ENCODE results near the gene IMMP2L. TPM values are rescaled to one million over a fixed set of nuclear protein-coding genes. Genes with fewer than 3 reads are reported as not detected.

IMMP2L gene
- total RNA-seq, 1 experiment from 2014 or later, result 28.7 TPM

DNA sequence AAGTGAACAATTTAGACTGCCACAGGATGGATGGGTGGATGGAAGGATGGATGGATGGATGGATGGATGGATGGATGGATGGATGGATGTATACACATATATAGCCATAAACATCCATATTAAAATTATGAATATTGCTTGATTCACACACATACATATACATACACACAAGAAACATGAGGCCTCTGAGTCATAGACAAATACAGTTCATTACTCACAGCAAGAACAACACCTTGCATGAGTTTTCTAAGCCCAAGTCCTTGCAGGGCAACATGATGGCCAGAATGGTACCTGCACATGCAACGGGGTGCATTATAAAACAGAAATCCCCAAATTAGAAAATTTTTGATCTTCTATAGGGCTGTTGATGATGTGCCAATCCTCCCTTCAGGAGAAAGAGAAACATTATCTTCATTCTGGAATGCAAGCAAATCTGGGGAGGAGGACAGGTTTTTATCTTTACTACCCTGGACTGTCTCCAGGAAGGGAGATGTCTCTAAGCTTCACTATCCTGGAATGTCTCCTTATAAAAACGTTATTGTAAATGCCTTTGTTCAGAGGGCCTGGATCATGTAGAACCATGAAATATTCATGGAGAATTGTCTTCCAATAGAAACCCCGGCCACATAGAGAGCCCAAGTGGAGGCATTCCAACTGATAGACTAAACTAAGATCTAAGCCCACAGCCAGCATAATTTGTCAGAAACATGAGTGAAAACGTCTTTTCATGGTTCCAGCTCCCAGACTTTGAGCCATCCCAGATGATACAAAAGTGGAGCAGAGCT lies 709.9 kb downstream of the IMMP2L start:
- in situ Hi-C loops (cut with HindIII; ENCODE audit: low sequenced_read_pairs), result no loop called here
- DNase-seq (ENCODE audit: low spot score), result no peak

DNA sequence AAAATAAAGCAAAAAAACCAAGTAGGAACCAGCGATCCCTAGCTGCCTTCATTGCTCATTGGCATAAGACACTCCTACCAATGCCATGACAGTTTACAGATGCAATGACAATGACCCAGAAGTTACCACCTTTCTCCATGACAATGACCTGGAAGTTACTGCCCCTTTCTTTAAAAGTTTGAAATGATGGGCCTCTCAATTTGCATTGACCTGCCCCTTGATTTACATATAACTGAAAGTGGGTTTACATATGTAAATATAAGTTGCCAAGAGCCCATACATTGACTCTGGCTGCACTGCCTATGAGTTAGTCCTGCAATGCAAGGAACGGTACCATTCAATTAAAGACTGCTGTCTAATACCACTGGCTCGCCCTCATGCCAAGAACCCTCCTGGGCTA lies 712.1 kb downstream of the IMMP2L start:
- in situ Hi-C loops (cut with HindIII; ENCODE audit: low sequenced_read_pairs), result no loop called here

GRCh38 chr7:110842796-110843195 lies 719.5 kb downstream of the IMMP2L start:
- in situ Hi-C loops (cut with HindIII; ENCODE audit: low sequenced_read_pairs), result no loop called here
- DNase-seq (ENCODE audit: low spot score), result no peak

More for the DNA sequence above, 712.1 kb downstream of the IMMP2L start:
- DNase-seq (ENCODE audit: low spot score), result no peak

GRCh38 chr7:110841840-110842545 lies 720.3 kb downstream of the IMMP2L start:
- DNase-seq (ENCODE audit: low spot score), result peak; percentile 92

GRCh38 chr7:110839866-110840265 lies 722.4 kb downstream of the IMMP2L start:
- in situ Hi-C loops (cut with HindIII; ENCODE audit: low sequenced_read_pairs), result no loop called here
- peak; percentile 69 for DNase-seq (ENCODE audit: low spot score)

More at GRCh38 chr7:110841840-110842545, 720.3 kb downstream of the IMMP2L start:
- in situ Hi-C loops (cut with HindIII; ENCODE audit: low sequenced_read_pairs), result no loop called here

- DNase-seq (ENCODE audit: low spot score), result no peak
Measured at GRCh38 chr7:110835849-110836248, 726.4 kb downstream of the IMMP2L start.

DNA sequence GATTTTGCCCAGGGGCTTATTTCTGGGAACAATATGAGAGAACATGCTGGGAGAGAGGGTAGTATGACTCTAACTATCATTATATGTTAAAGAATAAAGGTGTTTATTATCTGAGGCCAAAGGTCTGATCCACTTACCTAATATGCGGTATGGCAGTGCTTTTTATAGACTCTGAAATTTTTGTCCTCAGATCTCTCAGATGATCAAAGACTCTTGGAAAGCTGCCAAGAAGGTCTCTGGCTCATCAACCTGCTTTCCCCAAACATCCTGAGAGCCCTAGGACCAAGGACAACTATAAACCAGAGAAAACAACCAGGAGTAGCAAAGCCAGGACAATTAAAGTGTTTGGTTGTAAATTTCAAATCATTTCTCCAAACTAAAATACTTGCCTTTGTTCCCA lies 727.1 kb downstream of the IMMP2L start:
- in situ Hi-C loops (cut with HindIII; ENCODE audit: low sequenced_read_pairs), result no loop called here
- peak; percentile 78 for DNase-seq (ENCODE audit: low spot score)

More at GRCh38 chr7:110835849-110836248, 726.4 kb downstream of the IMMP2L start:
- in situ Hi-C loops (cut with HindIII; ENCODE audit: low sequenced_read_pairs), result no loop called here

GRCh38 chr7:110831419-110831818 lies 730.9 kb downstream of the IMMP2L start:
- DNase-seq (ENCODE audit: low spot score), result no peak
- in situ Hi-C loops (cut with HindIII; ENCODE audit: low sequenced_read_pairs), result no loop called here

DNA sequence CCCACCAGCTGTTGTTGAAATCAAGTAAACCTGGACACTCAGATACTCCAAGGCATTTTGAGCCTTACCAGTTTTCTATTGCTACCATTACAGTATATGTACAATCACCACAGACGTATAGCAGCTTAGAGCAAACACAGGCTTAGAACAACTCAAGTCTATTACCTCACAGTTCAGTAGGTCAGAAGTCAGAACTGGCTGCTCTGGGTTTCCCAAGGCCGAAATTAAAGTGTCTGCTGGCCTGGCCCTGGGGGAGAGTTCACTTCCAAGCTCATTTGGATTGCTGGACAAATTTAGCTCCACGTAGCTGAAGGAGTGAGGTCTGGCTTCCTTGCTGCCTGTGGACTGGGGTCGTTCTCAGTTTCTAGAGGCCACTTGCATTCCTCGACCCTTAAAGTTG lies 731.5 kb downstream of the IMMP2L start:
- no peak for DNase-seq (ENCODE audit: low spot score)
- in situ Hi-C loops (cut with HindIII; ENCODE audit: low sequenced_read_pairs), result no loop called here

DNA sequence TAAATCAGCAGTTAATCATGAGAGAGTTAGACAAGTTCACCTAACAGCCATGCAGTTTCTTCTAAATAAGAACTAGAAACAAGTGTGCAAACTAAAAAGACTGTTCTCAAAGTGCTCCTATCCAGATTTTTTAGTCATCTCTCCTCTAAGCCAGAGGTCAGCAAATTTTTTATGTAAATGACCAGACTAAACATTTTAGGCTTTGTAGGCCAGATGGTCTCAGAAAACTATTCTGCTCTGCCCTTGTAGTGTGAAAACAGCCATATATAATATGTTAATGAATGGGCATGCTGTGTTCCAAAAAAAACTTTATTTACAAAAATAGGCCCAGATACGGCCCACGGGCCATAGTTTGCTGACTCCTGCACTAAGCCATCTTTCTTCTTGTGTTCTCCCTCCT lies 734.4 kb downstream of the IMMP2L start:
- in situ Hi-C loops (cut with HindIII; ENCODE audit: low sequenced_read_pairs), result no loop called here
- DNase-seq (ENCODE audit: low spot score), result no peak

GRCh38 chr7:110827287-110827855 lies 734.9 kb downstream of the IMMP2L start:
- in situ Hi-C loops (cut with HindIII; ENCODE audit: low sequenced_read_pairs), result no loop called here
- DNase-seq (ENCODE audit: low spot score), result no peak

- in situ Hi-C loops (cut with HindIII; ENCODE audit: low sequenced_read_pairs), result no loop called here
Measured at GRCh38 chr7:110813986-110814385, 748.3 kb downstream of the IMMP2L start.

DNA sequence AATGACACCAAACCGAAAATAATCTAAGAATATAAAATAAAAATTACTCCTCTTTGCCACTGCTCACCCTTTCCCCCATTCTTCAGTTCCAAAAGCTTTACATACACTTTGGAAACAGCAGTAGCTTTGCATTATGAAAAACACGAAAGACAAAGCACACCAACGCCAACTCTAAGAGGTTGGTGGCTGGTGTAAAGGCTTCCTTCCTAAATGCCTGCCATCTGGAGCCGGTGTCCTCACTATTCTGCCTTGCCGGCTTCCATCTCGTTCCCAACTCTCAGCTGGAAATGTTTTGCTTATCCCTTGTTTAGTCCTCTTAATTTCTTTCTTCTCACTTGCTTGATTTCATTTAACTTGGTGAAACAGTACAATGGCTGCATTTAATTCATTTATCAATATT lies 752.5 kb downstream of the IMMP2L start:
- in situ Hi-C loops (cut with HindIII; ENCODE audit: low sequenced_read_pairs), result no loop called here
- DNase-seq (ENCODE audit: low spot score), result peak; percentile 62

More at GRCh38 chr7:110813986-110814385, 748.3 kb downstream of the IMMP2L start:
- no peak for DNase-seq (ENCODE audit: low spot score)

- in situ Hi-C loops (cut with HindIII; ENCODE audit: low sequenced_read_pairs), result no loop called here
- peak; percentile 35 for DNase-seq (ENCODE audit: low spot score)
Measured at GRCh38 chr7:110808361-110808760, 753.9 kb downstream of the IMMP2L start.

GRCh38 chr7:110804501-110804900 lies 757.8 kb downstream of the IMMP2L start:
- in situ Hi-C loops (cut with HindIII; ENCODE audit: low sequenced_read_pairs), result no loop called here
- DNase-seq (ENCODE audit: low spot score), result no peak

DNA sequence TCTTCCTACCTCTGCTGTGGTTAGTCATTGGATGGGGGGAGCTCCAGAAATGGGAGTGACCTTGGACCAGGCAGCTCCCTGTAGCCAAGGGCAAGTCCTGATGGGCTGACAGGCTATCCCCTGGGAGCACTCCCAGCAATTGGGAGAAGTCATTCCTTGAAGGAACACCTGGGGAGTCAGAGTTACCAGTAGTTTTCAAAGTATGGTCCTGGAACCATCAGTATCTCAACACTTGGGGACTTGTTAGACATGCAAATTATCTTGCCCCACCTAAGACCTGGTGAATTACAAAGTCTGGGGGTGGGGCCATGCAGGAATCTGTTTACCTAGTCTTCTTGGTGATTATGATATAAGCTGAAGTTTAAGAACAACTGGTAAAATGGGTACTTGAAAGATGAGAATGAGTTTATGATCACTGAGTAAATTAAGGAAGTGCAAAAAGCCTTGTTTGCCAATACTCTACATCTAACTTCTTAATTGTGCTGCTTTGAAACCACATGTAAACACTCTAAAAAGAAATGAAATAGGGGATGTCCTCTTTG lies 758.6 kb downstream of the IMMP2L start:
- in situ Hi-C loops (cut with HindIII; ENCODE audit: low sequenced_read_pairs), result no loop called here
- DNase-seq (ENCODE audit: low spot score), result no peak

DNA sequence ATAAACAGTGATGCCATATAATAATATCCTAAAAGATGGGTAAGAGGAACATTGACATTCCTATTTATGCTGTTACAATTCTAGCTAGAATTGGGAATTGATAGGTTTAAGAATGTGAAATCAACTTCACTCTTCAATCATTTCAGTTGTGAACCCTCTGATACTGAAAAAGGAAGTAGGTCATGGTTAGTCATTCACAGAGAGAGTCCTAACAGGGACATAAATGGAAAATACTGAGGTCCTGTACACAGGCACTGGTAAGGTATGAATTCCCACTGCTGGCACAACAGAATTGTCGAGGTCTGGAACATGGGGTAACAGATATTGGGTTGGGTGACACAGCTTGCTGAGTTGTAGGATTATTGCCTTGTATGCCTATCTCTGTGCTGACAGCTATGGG lies 760.8 kb downstream of the IMMP2L start:
- DNase-seq (ENCODE audit: low spot score), result no peak
- in situ Hi-C loops (cut with HindIII; ENCODE audit: low sequenced_read_pairs), result no loop called here

DNA sequence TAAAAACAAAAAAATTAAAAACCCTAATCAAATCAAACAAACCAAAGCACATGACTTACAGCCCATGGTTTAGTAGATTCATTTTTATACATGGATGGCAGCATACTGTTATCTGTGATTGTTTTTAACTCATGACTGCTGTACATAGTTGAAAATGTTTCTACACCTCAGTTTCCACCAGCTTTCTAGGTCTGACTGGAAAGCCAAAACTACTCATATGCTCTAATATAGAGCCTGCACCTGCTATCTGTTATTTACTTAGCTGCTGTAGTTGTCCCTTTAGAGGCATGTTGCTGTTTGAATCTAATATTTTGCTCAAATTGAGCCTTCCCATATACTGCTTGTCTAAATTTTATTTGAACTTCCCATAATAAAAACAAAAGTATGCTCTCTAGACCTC lies 761.3 kb downstream of the IMMP2L start:
- DNase-seq (ENCODE audit: low spot score), result no peak
- in situ Hi-C loops (cut with HindIII; ENCODE audit: low sequenced_read_pairs), result no loop called here

GRCh38 chr7:110797656-110798055 lies 764.6 kb downstream of the IMMP2L start:
- in situ Hi-C loops (cut with HindIII; ENCODE audit: low sequenced_read_pairs), result no loop called here
- no peak for DNase-seq (ENCODE audit: low spot score)

DNA sequence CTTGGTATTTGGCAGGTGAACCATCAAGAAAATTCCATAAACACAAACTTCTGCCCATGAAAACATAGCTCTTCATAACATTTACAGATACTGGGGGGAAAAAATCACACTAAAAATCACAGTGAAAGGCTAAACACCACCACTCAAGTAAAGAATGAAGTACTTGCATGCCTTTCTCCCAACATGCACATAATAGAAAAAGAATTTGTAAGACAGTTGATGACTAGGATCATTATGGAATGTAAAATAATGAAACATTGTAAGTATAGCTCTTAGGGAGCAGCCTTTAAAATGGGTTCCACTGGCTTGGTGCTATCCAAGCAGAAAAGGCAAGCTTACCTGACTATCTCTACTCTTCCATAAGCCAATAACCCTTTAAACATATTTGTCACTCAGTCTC lies 771.3 kb downstream of the IMMP2L start:
- peak; percentile 41 for DNase-seq (ENCODE audit: low spot score)
- in situ Hi-C loops (cut with HindIII; ENCODE audit: low sequenced_read_pairs), result no loop called here
